Ishikawa (cell line): ENCODE data around the gene ACSL6.

Source experiments
- CEBPB ChIP-seq: IDR thresholded peaks from 2 replicates; pipeline ENCODE4 v1.6.1; 2012
- EGR1 ChIP-seq: IDR thresholded peaks from 2 replicates; pipeline ENCODE4 v1.6.1; 2012
- EP300 ChIP-seq: IDR thresholded peaks from 2 replicates; pipeline ENCODE4 v1.6.1; 2012; ENCODE audit warnings: borderline replicate concordance
- FOXM1 ChIP-seq: IDR thresholded peaks from 2 replicates; pipeline ENCODE4 v1.6.1; 2012; ENCODE audit warnings: low read depth, borderline replicate concordance
- MAX ChIP-seq: IDR thresholded peaks from 2 replicates; pipeline ENCODE4 v1.6.1; 2012
- NFIC ChIP-seq: IDR thresholded peaks from 2 replicates; pipeline ENCODE4 v1.6.1; 2012
- RAD21 ChIP-seq: IDR thresholded peaks from 2 replicates; pipeline ENCODE4 v1.6.1; 2012; ENCODE audit warnings: low read depth
- REST ChIP-seq: IDR thresholded peaks from 2 replicates; pipeline ENCODE4 v1.6.1; 2012; ENCODE audit warnings: low read depth, mild to moderate bottlenecking
- TAF1 ChIP-seq: IDR thresholded peaks from 2 replicates; pipeline ENCODE4 v1.6.1; 2012; ENCODE audit warnings: low read depth, mild to moderate bottlenecking
- TCF12 ChIP-seq: IDR thresholded peaks from 2 replicates; pipeline ENCODE4 v1.6.1; 2012; ENCODE audit warnings: low read depth
- TEAD4 ChIP-seq: IDR thresholded peaks from 2 replicates; pipeline ENCODE4 v1.6.1; 2012
- USF1 ChIP-seq: IDR thresholded peaks from 2 replicates; pipeline ENCODE4 v1.6.1; 2012
- YY1 ChIP-seq: IDR thresholded peaks from 2 replicates; pipeline ENCODE4 v1.6.1; 2012; ENCODE audit warnings: low read depth
- ZBTB7A ChIP-seq: IDR thresholded peaks from 2 replicates; pipeline ENCODE4 v1.6.1; 2012; ENCODE audit warnings: low read depth

GRCh38 chr5:132017738-132018625, 6.5 kb upstream of the ACSL6 start:
- TF ChIP-seq EP300 (no peak), MAX (no peak), FOXM1 (no peak), TAF1 (no peak), YY1 (no peak), TCF12 (no peak), EGR1 (no peak), REST (no peak), TEAD4 (no peak), RAD21 (no peak), NFIC (no peak), CEBPB (no peak), ZBTB7A (no peak), USF1 (no peak)
